Liver (tissue), 9 donors: ENCODE measurements around the gene OPTC. TPM values are rescaled to one million over a fixed set of nuclear protein-coding genes. Genes with fewer than 3 reads are reported as not detected.

Experiments used
- DNase-seq: peaks from one replicate; pipeline ENCODE4 v3.0.0-alpha.2; 2017; ENCODE audit warnings: low spot score
- H3K27ac ChIP-seq, 2 donors: one replicate each; pipeline ENCODE4 v1.7.0; 2013; ENCODE audit warnings: inconsistent platforms in 2 of 2, low read length in 2 of 2, control low read depth in 1 of 2, low read depth in 1 of 2, mild to moderate bottlenecking in 1 of 2
- H3K27me3 ChIP-seq, 4 donors: one replicate each; pipeline versions ENCODE4 v1.6.1 to v1.7.0; 2013; ENCODE audit warnings: low read length in 3 of 4, inconsistent platforms in 1 of 4, mild to moderate bottlenecking in 1 of 4, moderate library complexity in 1 of 4; ENCODE audit not compliant: control insufficient read depth in 4 of 4, insufficient read depth in 4 of 4
- H3K36me3 ChIP-seq, 4 donors: one replicate each; pipeline versions ENCODE4 v1.6.1 to v1.7.0; 2013; ENCODE audit warnings: low read length in 3 of 4, mild to moderate bottlenecking in 3 of 4, low read depth in 1 of 4, moderate library complexity in 1 of 4; ENCODE audit not compliant: control insufficient read depth in 4 of 4, insufficient read depth in 3 of 4
- H3K4me1 ChIP-seq, 4 donors: one replicate each; pipeline versions ENCODE4 v1.6.1 to v1.7.0; 2013; ENCODE audit warnings: low read length in 3 of 4, mild to moderate bottlenecking in 3 of 4, moderate library complexity in 1 of 4; ENCODE audit not compliant: control insufficient read depth in 4 of 4, insufficient read depth in 4 of 4
- H3K4me3 ChIP-seq, 3 donors: one replicate each; pipeline versions ENCODE4 v1.6.1 to v1.7.0; 2013; ENCODE audit warnings: low read length in 3 of 3, control low read depth in 1 of 3, low read depth in 1 of 3, mild to moderate bottlenecking in 1 of 3
- H3K9ac ChIP-seq, 2 donors: one replicate each; pipeline ENCODE4 v1.7.0; 2013; ENCODE audit warnings: low read length in 2 of 2, mild to moderate bottlenecking in 2 of 2, moderate library complexity in 2 of 2, control low read depth in 1 of 2, low read depth in 1 of 2
- H3K9me3 ChIP-seq, 4 donors: one replicate each; pipeline versions ENCODE4 v1.6.1 to v1.7.0; 2013; ENCODE audit warnings: low read length in 3 of 4; ENCODE audit not compliant: control insufficient read depth in 4 of 4
- ATF3 ChIP-seq: IDR thresholded peaks from 2 replicates; pipeline ENCODE4 v1.6.1; 2016; ENCODE audit warnings: antibody characterized with exemption
- CTCF ChIP-seq: fragments of 150-350 bp; IDR thresholded peaks from 2 replicates; pipeline ENCODE4 v1.5.1; 2017; ENCODE audit warnings: improper control_type of control experiment, low read depth, low read length; ENCODE audit not compliant: missing input control
- EGR1 ChIP-seq, 2 donors: IDR thresholded peaks; 2 replicates each; pipeline ENCODE4 v1.6.1; 2016 to 2018; ENCODE audit warnings: antibody characterized with exemption in 2 of 2, low read depth in 2 of 2
- FOXA1 ChIP-seq: IDR thresholded peaks from 2 replicates; pipeline ENCODE4 v1.6.1; 2016; ENCODE audit warnings: antibody characterized with exemption
- FOXA2 ChIP-seq: IDR thresholded peaks from 2 replicates; pipeline ENCODE4 v1.6.1; 2016; ENCODE audit warnings: antibody characterized with exemption
- GABPA ChIP-seq, 2 donors: IDR thresholded peaks in 1 of 2; conservative IDR thresholded peaks in 1 of 2; 2 replicates each; pipeline ENCODE4 v1.6.1; 2016; ENCODE audit warnings: antibody characterized with exemption in 2 of 2, mild to moderate bottlenecking in 1 of 2, moderate library complexity in 1 of 2
- HNF4A ChIP-seq, 2 donors: conservative IDR thresholded peaks; 2 replicates each; pipeline ENCODE4 v1.6.1; 2016; ENCODE audit warnings: antibody characterized with exemption in 2 of 2, mild to moderate bottlenecking in 2 of 2
- HNF4G ChIP-seq: IDR thresholded peaks from 2 replicates; pipeline ENCODE4 v1.6.1; 2016; ENCODE audit warnings: antibody characterized with exemption
- JUND ChIP-seq, 2 donors: IDR thresholded peaks; 2 replicates each; pipeline ENCODE4 v1.6.1; 2016; ENCODE audit warnings: antibody characterized with exemption in 2 of 2
- NR2F2 ChIP-seq: IDR thresholded peaks from 2 replicates; pipeline ENCODE4 v1.6.1; 2016; ENCODE audit warnings: antibody characterized with exemption
- RAD21 ChIP-seq, 2 donors: IDR thresholded peaks; 2 replicates each; pipeline ENCODE4 v1.6.1; 2016; ENCODE audit warnings: antibody characterized with exemption in 2 of 2, mild to moderate bottlenecking in 2 of 2
- REST ChIP-seq: IDR thresholded peaks from 2 replicates; pipeline ENCODE4 v1.6.1; 2016; ENCODE audit warnings: antibody characterized with exemption, mild to moderate bottlenecking
- RXRA ChIP-seq, 2 donors: IDR thresholded peaks; 2 replicates each; pipeline ENCODE4 v1.6.1; 2017 to 2018; ENCODE audit warnings: antibody characterized with exemption in 2 of 2, mild to moderate bottlenecking in 1 of 2
- SP1 ChIP-seq: IDR thresholded peaks from 2 replicates; pipeline ENCODE4 v1.6.1; 2018; ENCODE audit warnings: antibody characterized with exemption, mild to moderate bottlenecking
- TAF1 ChIP-seq: conservative IDR thresholded peaks from 2 replicates; pipeline ENCODE4 v1.6.1; 2016; ENCODE audit warnings: antibody characterized with exemption, mild to moderate bottlenecking
- YY1 ChIP-seq: IDR thresholded peaks from 2 replicates; pipeline ENCODE4 v1.6.1; 2016; ENCODE audit warnings: antibody characterized with exemption, mild to moderate bottlenecking
- ZBTB33 ChIP-seq: IDR thresholded peaks from 2 replicates; pipeline ENCODE4 v1.6.1; 2016; ENCODE audit warnings: antibody characterized with exemption
- WGBS: extraction: QIAGEN DNeasy Blood & Tissue Kit; methylation state at CpG from one replicate; pipeline ENCODE4 v1.1.7; 2013; 5-methylcytosine and 5-hydroxymethylcytosine counted together
- polyA plus RNA-seq, 2 donors: library from polyadenylated mRNA; stranded (reverse) in 1 of 2; unstranded in 1 of 2; fragments of 200-250 nt in 1 of 2; fragments of >200 nt in 1 of 2; fragmentation: Nextera tagmentation in 1 of 2; extraction: Ambion mirVana in 1 of 2; gene quantifications; one replicate each; pipeline versions ENCODE4 v1.2.1 to v1.2.3, GENCODE V29; 2013 to 2015
- total RNA-seq, 2 donors: library from RNA; depleted of rRNA; stranded (reverse); fragments of >200 nt; gene quantifications; one replicate each; pipeline ENCODE4 v1.2.3, GENCODE V29; 2014
- donor health status: healthy.
- donor health status: healthy.
- donor health status: healthy.
- donor health status: healthy.
- donor health status: healthy.

The OPTC gene
- total and polyA plus RNA-seq, 4 donors: not detected

GRCh38 chr1:203456577-203456976 is 37.4 kb upstream of the OPTC start:
- Histone ChIP-seq H3K27me3 (peaks cover 0 to 4% (median 0%) of the 10 kb centered on the region in 4 donors), H3K36me3 (no peaks in the 10 kb centered on the region), H3K9ac (no peak overlapping the region), H3K27ac (no peak overlapping the region), H3K9me3 (no peaks in the 10 kb centered on the region), H3K4me1 (no peaks in the 10 kb centered on the region), H3K4me3 (no peak overlapping the region)
- TF ChIP-seq JUND (IDR thresholded peaks at IDR 0.05): no peak
- TF ChIP-seq FOXA1: no peak
- 92% methylated on average over 4 of the region's 4 CpGs for WGBS
- no peak for DNase-seq

- no peak overlapping the region for H3K27ac ChIP-seq
- H3K4me3 ChIP-seq: no peak overlapping the region
- no peak for TF ChIP-seq NR2F2
- no peak for TF ChIP-seq CTCF
- no peak for TF ChIP-seq ZBTB33
- H3K36me3 ChIP-seq: no peaks in the 10 kb centered on the region
- no peaks in the 10 kb centered on the region for H3K4me1 ChIP-seq
- WGBS: 89% methylated on average over 5 of the region's 5 CpGs
- DNase-seq: no peak
- no peak overlapping the region for H3K9ac ChIP-seq
- H3K9me3 ChIP-seq: no peaks in the 10 kb centered on the region
- H3K27me3 ChIP-seq: peaks cover 0 to 3% (median 0%) of the 10 kb centered on the region in 4 donors
Measured at GRCh38 chr1:203458078-203458477, 35.9 kb upstream of the OPTC start.

- H3K4me3 ChIP-seq: no peak overlapping the region
- H3K36me3 ChIP-seq: no peaks in the 10 kb centered on the region
- no peak for DNase-seq
- no peaks in the 10 kb centered on the region for H3K9me3 ChIP-seq
- H3K9ac ChIP-seq: no peak overlapping the region
- H3K4me1 ChIP-seq: no peaks in the 10 kb centered on the region
- no peak overlapping the region for H3K27ac ChIP-seq
- 57% methylated on average over 8 of the region's 8 CpGs for WGBS
- peaks cover 0 to 3% (median 0%) of the 10 kb centered on the region in 4 donors for H3K27me3 ChIP-seq
- TF ChIP-seq EGR1 (IDR thresholded peaks at IDR 0.05; ENCODE audit: low read depth in 2 of 2) (no peak), JUND (IDR thresholded peaks at IDR 0.05) (no peak), ATF3 (no peak), HNF4G (no peak), FOXA1 (no peak), GABPA (IDR thresholded peaks at IDR 0.05 in 1 of 2, conservative IDR thresholded peaks at IDR 0.05 in 1 of 2) (no peak), TAF1 (no peak), SP1 (no peak), RAD21 (IDR thresholded peaks at IDR 0.05) (no peak), HNF4A (conservative IDR thresholded peaks at IDR 0.05) (no peak), RXRA (IDR thresholded peaks at IDR 0.05) (no peak), FOXA2 (no peak), CTCF (no peak), YY1 (no peak), REST (no peak)
Measured at GRCh38 chr1:203459671-203460201, 34.2 kb upstream of the OPTC start.
